Measurements from ENCODE around the gene TLCD1.

The TLCD1 gene

DNA sequence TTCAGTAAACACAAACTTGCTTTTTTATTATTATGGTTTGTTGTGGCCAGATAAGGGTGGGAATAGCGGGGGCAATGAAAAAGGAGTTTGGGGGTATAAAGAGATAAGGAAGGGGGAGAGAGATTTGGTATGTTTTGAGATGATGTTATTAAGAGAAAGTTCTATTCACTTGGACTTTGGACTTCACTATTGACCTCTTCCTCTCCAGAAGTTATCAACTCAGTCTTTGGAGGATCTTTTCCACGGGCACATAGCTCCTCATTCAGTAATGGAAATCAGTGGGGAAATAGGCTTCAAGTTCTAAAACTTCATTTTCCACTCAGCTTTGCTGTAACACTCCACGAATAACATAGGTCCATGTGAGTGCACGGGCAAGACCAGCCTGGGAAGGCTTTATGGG is 37.6 kb downstream of the TLCD1 start:
- no peak for DNase-seq (ENCODE audit: low read depth in 1 of 2, low spot score in 1 of 2)

GRCh38 chr17:28686296-28686695 is 39.7 kb downstream of the TLCD1 start:
- no peak for DNase-seq (ENCODE audit: low read depth in 1 of 2, low spot score in 1 of 2)

- no peak for DNase-seq (ENCODE audit: low read depth in 1 of 2, low spot score in 1 of 2)
Observed at GRCh38 chr17:28685366-28685765, 40.7 kb downstream of the TLCD1 start.

GRCh38 chr17:28684963-28685362 is 41.1 kb downstream of the TLCD1 start:
- no peak for DNase-seq (ENCODE audit: low read depth in 1 of 2, low spot score in 1 of 2)

DNA sequence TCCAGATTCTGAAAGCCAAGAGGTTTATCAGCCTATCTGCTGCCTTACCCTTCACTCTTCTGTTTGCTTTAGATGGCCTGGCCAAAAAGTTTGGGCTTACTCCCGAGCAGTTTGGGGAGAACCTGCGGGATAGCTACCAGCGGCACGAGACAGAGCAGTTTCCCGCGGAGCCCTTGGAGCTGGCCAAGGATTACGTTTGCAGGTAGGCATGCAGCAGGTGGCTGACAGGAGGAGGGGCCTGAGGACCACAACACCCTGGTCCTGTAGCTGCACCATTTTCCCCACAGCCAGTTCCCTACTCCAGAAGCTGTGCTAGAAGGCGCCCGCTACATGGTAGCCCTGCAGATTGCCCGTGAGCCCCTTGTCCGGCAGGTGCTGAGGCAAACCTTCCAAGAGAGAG is 43.4 kb downstream of the TLCD1 start:
- DNase-seq (ENCODE audit: low read depth in 1 of 2, low spot score in 1 of 2) = no peak

GRCh38 chr17:28675980-28676379 is 50.1 kb downstream of the TLCD1 start:
- no peak for DNase-seq (ENCODE audit: low read depth in 1 of 2, low spot score in 1 of 2)

GRCh38 chr17:28675490-28675889 is 50.5 kb downstream of the TLCD1 start:
- DNase-seq (ENCODE audit: low read depth in 1 of 2, low spot score in 1 of 2) = no peak
